GM04503 (cell line): ENCODE measurements around the gene CTTN.
"Not testable (repeated sequence)": the region's sequence is repeated elsewhere in the genome, so short reads cannot be mapped to it uniquely, and the experiment has no call there.

ENCODE experiments used
- DNase-seq: peaks from one replicate; pipeline ENCODE4 v3.0.0-alpha.2; 2012; ENCODE audit warnings: low read depth

CTTN gene

GRCh38 chr11:70381350-70381749 lies 17.0 kb upstream of the CTTN start:
- no peak for DNase-seq

GRCh38 chr11:70381872-70382861 lies 16.2 kb upstream of the CTTN start:
- no peak for DNase-seq

- no peak for DNase-seq
Measured at GRCh38 chr11:70383664-70384565, 14.4 kb upstream of the CTTN start.

GRCh38 chr11:70384566-70385152 lies 13.7 kb upstream of the CTTN start:
- DNase-seq, result no peak

- no peak for DNase-seq
Measured at GRCh38 chr11:70387564-70387963, 10.8 kb upstream of the CTTN start.

GRCh38 chr11:70389201-70389600 lies 9.1 kb upstream of the CTTN start:
- no peak for DNase-seq

- DNase-seq, result not testable (repeated sequence)
Measured at GRCh38 chr11:70390882-70391281, 7.4 kb upstream of the CTTN start.

GRCh38 chr11:70394211-70394950 lies 3.9 kb upstream of the CTTN start:
- no peak for DNase-seq

- no peak for DNase-seq
Measured at GRCh38 chr11:70397336-70397982, 870 bp upstream of the CTTN start.

- DNase-seq, result no peak
Measured at GRCh38 chr11:70398834-70399680, 728 bp downstream of the CTTN start.

- DNase-seq, result peak; percentile 78
Measured at GRCh38 chr11:70399681-70400112, 1.4 kb downstream of the CTTN start.

GRCh38 chr11:70400643-70401042 lies 2.3 kb downstream of the CTTN start:
- no peak for DNase-seq

- no peak for DNase-seq
Measured at GRCh38 chr11:70402016-70402415, 3.7 kb downstream of the CTTN start.

GRCh38 chr11:70402685-70403084 lies 4.4 kb downstream of the CTTN start:
- DNase-seq, result no peak

GRCh38 chr11:70404244-70404643 lies 5.9 kb downstream of the CTTN start:
- DNase-seq, result no peak

- DNase-seq, result no peak
Measured at GRCh38 chr11:70405679-70406395, 7.5 kb downstream of the CTTN start.

GRCh38 chr11:70407121-70407520 lies 8.8 kb downstream of the CTTN start:
- no peak for DNase-seq

- no peak for DNase-seq
Measured at GRCh38 chr11:70407814-70408213, 9.5 kb downstream of the CTTN start.

- not testable (repeated sequence) for DNase-seq
Measured at GRCh38 chr11:70408326-70408725, 10.0 kb downstream of the CTTN start.
